Medulla oblongata (tissue), 1 donor: ENCODE measurements around the gene DBI.

Experiments
- DNase-seq: peaks from one replicate; pipeline ENCODE4 v3.0.0-alpha.2; 2015; ENCODE audit errors: extremely low spot score

The DBI gene

GRCh38 chr2:119366649-119367471, at the start of gene DBI, which contains the start of gene C2orf76:
Gene DBI, plus strand, starts transcription at chr2:119366977. Its CDS starts 75 bp downstream, at chr2:119367052.
Gene C2orf76, minus strand, starts transcription at chr2:119366834. Its CDS starts 26,875 bp downstream, at chr2:119339959.
- DNase-seq: peak; percentile 98

- DNase-seq: no peak
These were observed 49.2 kb upstream of the DBI start for GRCh38 chr2:119317554-119317953.

DNA sequence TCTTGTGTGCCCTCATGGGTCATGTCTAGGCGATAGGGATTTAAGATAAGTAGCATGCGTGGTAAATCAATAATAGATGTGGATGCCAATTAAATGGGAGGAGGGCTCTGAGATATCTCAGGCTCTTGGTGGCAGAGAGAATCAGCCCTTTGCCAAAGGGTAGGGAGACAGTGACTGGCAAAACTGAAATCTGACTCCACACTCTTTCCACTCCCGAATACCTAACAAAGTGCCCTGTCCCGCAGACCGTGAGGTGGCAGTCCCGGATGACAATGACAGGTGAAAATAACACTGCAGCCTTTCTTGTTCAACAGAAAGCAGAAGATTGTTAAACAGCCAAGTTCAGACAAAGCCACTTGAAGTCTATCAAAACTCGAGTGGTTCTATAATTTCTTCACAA, 47.2 kb upstream of the DBI start:
- DNase-seq: no peak

DNA sequence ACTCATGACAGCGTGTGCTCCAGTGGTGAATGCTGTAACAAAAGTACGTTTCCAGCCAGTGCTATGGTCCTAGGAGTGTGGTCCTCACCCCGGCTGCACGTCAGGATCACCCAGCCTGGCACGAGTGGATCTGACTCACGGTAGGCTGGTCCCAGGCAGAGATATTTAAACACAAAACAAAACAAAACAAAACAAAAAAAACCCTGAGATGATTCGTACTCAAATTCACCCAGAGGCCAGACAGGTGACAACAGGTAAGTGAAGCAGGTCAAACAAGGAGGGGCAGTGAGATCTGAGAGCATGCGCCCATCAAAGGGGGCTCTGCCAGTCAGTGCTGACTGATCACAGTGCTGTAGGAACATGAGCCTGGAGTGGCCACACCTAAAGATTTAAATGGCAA, 43.3 kb upstream of the DBI start:
- no peak for DNase-seq

DNA sequence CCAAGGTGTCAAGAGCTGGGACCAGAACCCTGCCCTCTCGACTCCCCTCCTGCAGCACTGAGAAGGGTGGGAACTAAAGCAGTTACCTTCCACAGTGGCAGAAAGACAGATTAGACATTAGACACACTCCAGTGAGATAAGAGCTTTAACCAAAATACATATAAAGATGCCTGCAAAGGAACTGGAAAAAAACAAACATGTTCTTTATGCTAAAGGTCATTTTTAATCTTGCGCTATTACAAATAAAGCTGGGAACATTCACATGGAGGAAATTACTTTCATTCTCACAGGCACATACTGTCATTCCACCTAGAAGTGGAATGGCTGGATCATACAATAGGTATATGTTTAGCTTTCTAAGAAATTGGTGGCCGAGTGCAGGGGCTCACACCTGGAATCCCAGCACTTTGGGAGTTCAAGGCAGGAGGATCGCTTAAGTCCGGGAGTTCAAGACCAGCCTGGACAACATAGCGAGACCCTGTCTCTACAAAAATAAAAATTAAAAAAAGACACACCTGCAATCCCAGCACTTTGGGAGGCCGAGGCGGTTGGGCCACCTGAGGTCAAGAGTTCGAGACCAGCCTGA, 42.0 kb upstream of the DBI start:
- no peak for DNase-seq

DNA sequence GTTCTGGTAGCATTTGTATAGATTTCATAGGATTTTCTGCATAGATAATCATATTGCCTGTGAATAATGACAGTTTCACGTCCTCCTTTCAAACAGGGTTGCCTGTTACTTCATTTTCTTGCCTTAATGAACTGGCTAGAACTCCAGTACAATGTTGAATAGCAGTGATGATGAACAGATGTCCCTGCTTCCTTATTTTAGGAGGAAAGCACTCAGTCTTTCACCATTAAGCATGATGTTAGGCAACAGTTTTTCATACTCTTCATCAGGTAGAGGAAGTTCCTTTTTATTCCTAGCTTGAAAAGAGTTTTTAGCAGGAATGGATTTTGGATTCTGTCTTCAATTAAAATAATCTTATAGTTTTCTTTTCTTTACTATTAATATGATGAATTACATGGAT, 39.8 kb upstream of the DBI start:
- peak; percentile 15 for DNase-seq

GRCh38 chr2:119327431-119327830, 39.3 kb upstream of the DBI start:
- no peak for DNase-seq

DNA sequence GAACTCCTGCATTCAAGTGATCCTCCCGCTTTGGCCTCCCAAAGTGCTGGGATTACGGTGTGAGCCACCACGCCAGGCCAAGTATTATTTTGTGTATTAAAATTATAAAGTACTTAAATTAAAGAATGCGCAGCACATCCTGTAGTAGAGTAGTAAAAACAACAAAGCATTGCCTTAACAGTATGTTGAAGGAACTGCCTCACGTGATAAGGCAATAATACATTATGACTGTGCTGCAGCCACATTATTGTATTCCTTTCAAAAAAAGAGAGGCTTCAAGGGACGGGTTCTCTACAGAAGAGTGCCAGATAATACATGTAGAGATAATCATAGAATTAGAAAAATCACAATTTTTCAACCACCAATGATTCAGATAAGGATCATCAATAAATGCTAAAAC, 33.8 kb upstream of the DBI start:
- DNase-seq: no peak

DNA sequence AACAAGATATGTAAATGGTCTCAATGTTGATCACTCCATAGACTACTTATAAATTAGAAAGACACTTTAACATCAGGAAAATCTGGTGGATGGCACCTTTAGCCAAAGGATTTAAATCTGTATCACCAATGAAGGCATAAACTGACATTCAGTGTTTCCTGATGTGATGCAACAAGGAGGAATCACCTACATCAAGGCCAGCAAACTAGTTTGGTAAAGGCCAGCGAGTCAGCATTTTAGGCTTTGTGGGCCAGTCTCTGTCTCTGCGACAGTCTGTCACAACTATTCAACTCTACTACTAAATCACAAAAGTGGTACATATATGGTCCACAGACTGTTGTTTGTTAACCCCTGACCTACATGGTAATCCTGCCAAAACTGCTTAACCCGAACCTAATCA, 33.4 kb upstream of the DBI start:
- no peak for DNase-seq

GRCh38 chr2:119333833-119334232, 32.9 kb upstream of the DBI start:
- DNase-seq: no peak

- DNase-seq: no peak
These were observed 29.0 kb upstream of the DBI start for GRCh38 chr2:119337749-119338148.

DNA sequence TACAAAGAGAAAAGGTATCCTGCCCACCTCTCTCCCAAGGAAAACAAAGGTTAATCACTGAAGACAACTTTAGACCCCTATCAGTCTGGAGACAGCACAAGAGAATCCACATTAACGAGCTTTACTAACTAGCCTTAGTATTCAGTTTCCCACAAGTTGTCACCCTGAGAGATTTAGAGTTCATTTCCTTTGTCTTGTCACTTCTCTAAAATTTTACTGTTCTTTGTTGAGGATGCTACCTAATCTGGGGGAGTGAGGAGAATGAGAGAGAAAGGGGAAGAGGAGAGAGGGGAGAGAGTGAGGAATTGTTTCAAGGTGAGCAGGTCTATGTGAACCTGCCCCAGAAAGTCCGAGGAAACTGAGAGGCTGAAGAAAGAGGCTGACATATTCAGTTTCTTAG, 28.5 kb upstream of the DBI start:
- no peak for DNase-seq

GRCh38 chr2:119338826-119339561, 27.8 kb upstream of the DBI start:
- DNase-seq: peak; percentile 44

DNA sequence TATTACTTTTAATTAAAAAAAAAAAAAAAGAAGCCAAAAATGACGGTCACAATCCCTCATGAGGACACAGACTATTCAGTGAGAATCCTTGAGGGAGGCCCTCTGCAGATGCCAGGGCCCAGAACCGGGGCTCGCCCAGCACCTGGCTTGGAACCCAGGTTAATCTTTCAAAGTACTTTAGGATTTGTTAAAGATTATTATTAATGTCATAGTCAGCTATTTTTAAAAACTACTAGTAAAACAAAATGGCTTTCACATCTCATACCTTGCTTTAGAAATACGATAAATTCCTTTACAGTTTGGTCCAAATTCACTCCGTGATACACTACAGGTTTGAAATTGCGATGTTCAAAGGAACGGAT, 27.2 kb upstream of the DBI start:
- DNase-seq: no peak

DNA sequence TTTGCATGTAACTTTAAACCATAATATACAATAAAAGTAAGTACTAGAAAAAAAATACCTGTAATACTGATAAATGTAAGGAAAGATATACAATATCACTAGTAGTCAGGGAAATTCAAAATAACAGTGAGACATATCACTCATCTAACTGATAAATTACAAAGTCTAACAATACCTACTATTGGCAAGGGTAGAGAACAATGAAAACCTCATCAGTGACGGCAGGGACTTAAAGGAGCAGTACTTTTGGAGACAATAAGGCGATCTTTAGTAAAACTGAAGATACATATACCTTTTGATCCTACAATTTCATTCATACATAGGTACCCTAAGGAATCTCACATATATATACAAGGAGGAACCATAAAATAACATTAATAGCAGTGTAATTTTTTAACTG, 25.1 kb upstream of the DBI start:
- DNase-seq: no peak

DNA sequence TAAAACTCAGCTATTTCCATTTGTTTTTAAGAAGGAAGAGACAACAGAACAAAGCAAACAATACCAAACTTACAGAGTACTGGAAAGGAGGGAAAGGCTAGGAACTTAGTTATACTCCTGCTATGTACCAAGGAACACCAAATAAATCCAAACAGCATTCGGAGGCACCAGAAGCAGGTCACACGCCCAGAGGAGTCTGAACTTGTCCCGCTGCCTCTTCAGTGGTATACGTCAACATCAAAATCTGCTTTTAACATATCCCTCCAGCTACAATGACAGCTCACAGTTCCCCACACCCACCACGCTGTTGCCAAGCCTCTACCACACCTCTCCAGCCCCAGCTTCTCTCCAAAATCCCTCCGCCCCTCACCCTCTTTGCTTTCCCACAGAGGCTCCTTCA, 17.5 kb upstream of the DBI start:
- DNase-seq: no peak

DNA sequence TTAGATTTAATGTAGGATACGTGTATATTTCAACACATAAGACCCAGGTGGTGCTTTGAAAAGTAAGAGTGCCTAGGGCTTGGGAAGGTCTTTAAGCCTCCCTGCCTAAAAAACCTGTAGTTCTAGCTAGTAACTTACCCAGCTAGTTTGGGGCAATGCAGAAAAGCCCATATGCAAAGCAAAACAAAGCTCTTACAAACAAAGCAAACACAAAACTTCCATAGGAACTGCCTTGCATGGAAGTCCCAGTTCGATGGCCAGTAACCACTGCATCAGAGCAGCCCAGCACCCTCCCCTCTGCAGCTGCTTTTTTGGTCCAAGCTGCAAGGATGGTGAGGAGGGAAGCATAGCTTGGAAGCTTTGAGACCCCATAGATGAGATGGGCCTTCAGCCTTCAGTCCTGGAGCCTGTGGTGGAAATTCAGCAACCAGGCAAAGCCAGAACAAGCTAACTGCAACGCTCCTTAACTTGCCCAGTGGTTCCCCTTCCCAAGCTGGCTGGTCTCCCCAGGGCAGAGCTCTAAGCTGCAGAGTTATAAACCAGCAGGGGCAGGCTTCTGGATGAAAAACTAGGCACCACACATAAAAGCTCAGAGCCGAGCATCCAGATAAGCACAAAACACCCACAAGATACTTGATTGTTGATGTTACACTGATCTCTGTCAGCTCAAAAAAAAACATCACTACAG, 16.3 kb upstream of the DBI start:
- no peak for DNase-seq

DNA sequence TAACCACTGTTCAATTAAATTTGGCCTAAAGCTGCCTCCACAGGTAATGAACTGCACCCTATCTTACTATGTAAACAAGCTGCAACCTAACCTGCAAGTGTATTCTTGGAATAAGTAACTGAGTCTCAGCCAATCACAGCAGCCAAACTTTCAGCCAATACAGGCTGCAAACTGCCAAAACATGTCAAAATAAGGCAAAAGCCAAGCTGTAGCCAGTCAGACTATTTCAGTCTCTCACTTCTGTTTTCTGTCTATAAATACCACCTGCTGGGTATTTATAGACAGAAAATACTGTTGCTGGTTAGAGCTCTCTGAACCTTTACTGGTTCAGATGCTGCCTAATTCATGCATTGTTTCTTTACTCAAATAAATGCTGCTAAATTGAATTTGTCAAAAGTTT, 14.4 kb upstream of the DBI start:
- DNase-seq: peak; percentile 51

- no peak for DNase-seq
These were observed 11.9 kb upstream of the DBI start for GRCh38 chr2:119354860-119355259.

- DNase-seq: no peak
These were observed 7.0 kb upstream of the DBI start for GRCh38 chr2:119359774-119360173.

DNA sequence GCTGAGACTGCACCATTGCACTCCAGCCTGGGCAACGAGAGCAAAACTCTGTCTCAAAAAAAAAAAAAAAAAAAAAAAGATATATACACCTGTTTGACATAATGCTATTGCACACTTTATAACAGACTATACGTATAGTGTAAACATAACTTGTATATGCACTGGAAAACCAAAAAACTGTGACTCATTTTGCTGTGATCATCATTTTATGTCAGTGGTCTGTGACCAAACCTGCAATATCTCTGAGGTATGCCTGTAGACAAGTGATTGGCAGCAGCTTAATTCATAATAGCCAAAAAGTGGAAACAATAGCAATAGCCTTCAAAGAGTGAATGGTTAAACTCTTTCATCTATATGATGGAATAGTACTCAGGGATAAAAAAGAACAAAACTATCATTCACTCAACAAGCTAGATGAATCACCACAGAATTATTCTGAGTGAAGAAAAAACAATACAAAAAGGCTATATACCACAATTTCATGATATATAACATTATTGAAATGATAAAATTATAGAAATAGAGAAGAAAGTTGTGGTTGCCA, 6.3 kb upstream of the DBI start:
- DNase-seq: no peak

DNA sequence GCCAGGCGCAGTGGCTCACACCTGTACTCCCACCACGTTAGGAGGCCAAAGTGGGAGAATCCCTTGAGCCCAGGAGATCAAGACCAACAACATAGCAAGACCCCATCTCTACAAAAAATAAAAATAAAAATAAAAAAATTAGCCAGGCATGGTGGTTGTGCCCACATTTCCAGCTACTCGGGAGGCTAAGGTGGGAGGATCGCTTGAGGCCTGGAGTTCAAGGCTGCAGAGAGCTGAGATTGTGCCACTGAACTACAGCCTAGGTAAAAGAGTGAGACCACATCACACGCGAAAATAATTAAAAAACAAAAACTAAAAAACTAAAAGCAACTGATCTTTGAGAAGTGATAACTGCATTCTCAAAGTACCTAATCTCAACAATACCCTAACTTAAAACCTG, 2.0 kb upstream of the DBI start:
- DNase-seq: no peak
